Measurements from ENCODE around the gene VWF.

GRCh38 chr12:5912011-5912410, 212.5 kb downstream of the VWF start:
- TF ChIP-seq CTCF (IDR thresholded peaks at IDR 0.05) (no peak), POLR2A (IDR thresholded peaks at IDR 0.05; ENCODE audit: low read depth) (no peak), EP300 (IDR thresholded peaks at IDR 0.05) (no peak), POLR2AphosphoS5 (IDR thresholded peaks at IDR 0.05) (no peak)
